HepG2 (cell line): Measurements from ENCODE around the gene SFT2D1. TPM values are rescaled to one million over a fixed set of nuclear protein-coding genes. Genes with fewer than 3 reads are reported as not detected.

ENCODE experiments used
- ATAC-seq: fragments of 200-7000 bp; cut with Tn5 transposase; 3 replicates; pipeline ENCODE4 v1.9.1; 2020; ENCODE audit warnings: mild to moderate bottlenecking, moderate library complexity
- BruUV-seq: library from RNA; stranded (reverse); fragments of 400-500 nt; replicated peaks from 2 replicates; lab custom pipeline; 2021; lab: Mats Ljungman, UMichigan
- CTCF ChIA-PET: fragments of 300-600 bp; formaldehyde crosslinking; extraction: SDS; loops from one replicate; lab custom pipeline; 2021; ENCODE audit warnings: low total read pairs, inconsistent platforms, low intra/inter-chr PET ratio; lab: Yijun Ruan, JAX
- POLR2A ChIA-PET: fragments of 350-600 bp; sonication (Branson Sonifier 250); formaldehyde crosslinking; loops from one replicate; lab custom pipeline; 2020; ENCODE audit warnings: antibody characterized with exemption, inconsistent platforms; lab: Yijun Ruan, JAX
- DNase-seq: peaks from one replicate; pipeline ENCODE4 v3.0.0-alpha.2; 2015; ENCODE audit warnings: low spot score
- FAIRE-seq: peaks from 3 replicates; lab custom pipeline; 2011; peaks lifted over from hg19 to GRCh38; lab: Jason Lieb, UNC
- H2AFZ ChIP-seq: one replicate; pipeline ENCODE4 v1.6.1; 2011; ENCODE audit warnings: low read length, inconsistent platforms
- H3K27ac ChIP-seq: fragments of 300-600 bp; 3 replicates; pipeline ENCODE4 v1.8.0; 2011; ENCODE audit warnings: mixed run types, mild to moderate bottlenecking, mixed read lengths, low read length, inconsistent platforms; ENCODE audit not compliant: insufficient read depth; ENCODE audit errors: extremely low read length
- H3K27me3 ChIP-seq, 2 experiments: fragments of 200-600 bp in 1 of 2; 2 replicates in 1 of 2; 3 replicates in 1 of 2; pipeline versions ENCODE4 v1.6.0 to v1.8.0; 2011; ENCODE audit warnings: low read length in 2 of 2, mild to moderate bottlenecking in 2 of 2, moderate library complexity in 2 of 2, inconsistent platforms in 1 of 2; ENCODE audit not compliant: insufficient read depth in 2 of 2, control insufficient read depth in 1 of 2
- H3K36me3 ChIP-seq, 2 experiments: fragments of 200-600 bp in 1 of 2; replicated peaks in 1 of 2; 2 replicates in 1 of 2; 3 replicates in 1 of 2; pipeline versions ENCODE4 v1.5.1 to v1.8.0; 2011; ENCODE audit warnings: low read length in 2 of 2, inconsistent platforms in 1 of 2; ENCODE audit not compliant: insufficient read depth in 2 of 2, control insufficient read depth in 1 of 2
- H3K4me1 ChIP-seq: 2 replicates; pipeline ENCODE4 v1.5.1; 2012; ENCODE audit warnings: low read length, inconsistent platforms; ENCODE audit not compliant: insufficient read depth
- H3K4me2 ChIP-seq: 2 replicates; pipeline ENCODE4 v1.6.0; 2011; ENCODE audit warnings: low read depth, low read length, inconsistent platforms
- H3K4me3 ChIP-seq, 3 experiments: fragments of 200-600 bp in 1 of 3; sonication (generic), shearing (Covaris generic) in 1 of 3; replicated peaks in 1 of 3; 2 replicates each; pipeline ENCODE4 v1.5.1; 2011 to 2016; ENCODE audit warnings: low read length in 3 of 3, inconsistent platforms in 2 of 3, low read depth in 2 of 3, mild to moderate bottlenecking in 2 of 3, control low read depth in 1 of 3, mixed read lengths in 1 of 3; ENCODE audit not compliant: insufficient read depth in 1 of 3
- H3K79me2 ChIP-seq: one replicate; pipeline ENCODE4 v1.6.1; 2011; ENCODE audit warnings: low read length, inconsistent platforms; ENCODE audit not compliant: insufficient read depth
- H3K9ac ChIP-seq: 2 replicates; pipeline ENCODE4 v1.6.0; 2011; ENCODE audit warnings: mild to moderate bottlenecking, low read depth, low read length, inconsistent platforms; ENCODE audit not compliant: insufficient read depth
- H3K9me3 ChIP-seq: 2 replicates; pipeline ENCODE4 v1.5.1; 2012; ENCODE audit warnings: mild to moderate bottlenecking, low read length
- H4K20me1 ChIP-seq: 2 replicates; pipeline ENCODE4 v1.6.0; 2011; ENCODE audit warnings: inconsistent platforms, mild to moderate bottlenecking, low read length, moderate library complexity; ENCODE audit not compliant: insufficient read depth
- ADNP ChIP-seq: sonication (generic); formaldehyde crosslinking; IDR thresholded peaks from 2 replicates; pipeline ENCODE4 v1.4.0; 2020; ENCODE audit warnings: missing genetic modification reagents
- AHR ChIP-seq: IDR thresholded peaks from 2 replicates; pipeline ENCODE4 v1.6.1; 2018; ENCODE audit warnings: missing genetic modification reagents, missing compliant biosample characterization
- ATF7 ChIP-seq, 2 experiments: fragments of 450-650 bp in 1 of 2; sonication (generic) in 1 of 2; formaldehyde crosslinking in 1 of 2; IDR thresholded peaks; 2 replicates each; pipeline versions ENCODE4 v1.4.0 to v1.6.1; 2016 to 2020; ENCODE audit warnings: antibody characterized with exemption in 1 of 2, mild to moderate bottlenecking in 1 of 2, missing genetic modification reagents in 1 of 2
- NRL ChIP-seq: sonication (generic); formaldehyde crosslinking; IDR thresholded peaks from 2 replicates; pipeline ENCODE4 v1.5.0; 2020; ENCODE audit warnings: missing genetic modification reagents, mild to moderate bottlenecking, moderate library complexity, borderline replicate concordance
- RARA ChIP-seq: IDR thresholded peaks from 2 replicates; pipeline ENCODE4 v1.6.1; 2016; ENCODE audit warnings: missing genetic modification reagents, missing compliant biosample characterization
- SAP130 ChIP-seq: IDR thresholded peaks from 2 replicates; pipeline ENCODE4 v1.6.1; 2016; ENCODE audit warnings: low read depth
- SCMH1 ChIP-seq: sonication (generic); formaldehyde crosslinking; IDR thresholded peaks from 2 replicates; pipeline ENCODE4 v1.9.0; 2021; ENCODE audit warnings: missing genetic modification reagents, mild to moderate bottlenecking, borderline replicate concordance
- ZBTB3 ChIP-seq: sonication (generic); formaldehyde crosslinking; IDR thresholded peaks from 2 replicates; pipeline ENCODE4 v1.4.0; 2020; ENCODE audit warnings: low read depth, mild to moderate bottlenecking, moderate library complexity, missing genetic modification reagents, borderline replicate concordance
- ZMYM3 ChIP-seq: sonication (generic); formaldehyde crosslinking; IDR thresholded peaks from 2 replicates; pipeline ENCODE4 v1.5.1; 2020; ENCODE audit warnings: mild to moderate bottlenecking, missing genetic modification reagents
- ZNF121 ChIP-seq: sonication (generic); formaldehyde crosslinking; IDR thresholded peaks from 2 replicates; pipeline ENCODE4 v1.5.0; 2020; ENCODE audit warnings: mild to moderate bottlenecking, missing genetic modification reagents
- ZNF547 ChIP-seq: sonication (generic); formaldehyde crosslinking; IDR thresholded peaks from 2 replicates; pipeline ENCODE4 v1.5.1; 2020; ENCODE audit warnings: mild to moderate bottlenecking, missing genetic modification reagents
- ZNF605 ChIP-seq: sonication (generic); formaldehyde crosslinking; IDR thresholded peaks from 2 replicates; pipeline ENCODE4 v1.8.0; 2022; ENCODE audit warnings: mild to moderate bottlenecking, missing genetic modification reagents
- ZNF713 ChIP-seq: sonication (generic); formaldehyde crosslinking; IDR thresholded peaks from 2 replicates; pipeline ENCODE4 v1.4.0; 2020; ENCODE audit warnings: mild to moderate bottlenecking, missing genetic modification reagents
- WGBS: methylation state at CpG from one replicate; pipeline ENCODE4 v1.1.6; 2017; ENCODE audit warnings: low lambda C conversion rate; 5-methylcytosine and 5-hydroxymethylcytosine counted together
- in situ Hi-C: cut with HindIII; loops from 2 replicates; pipeline ENCODE4 v1.10.0; 2017; ENCODE audit warnings: low pct_unique_long_range_greater_than_20kb; ENCODE audit not compliant: extremely low pct_ligation_motif_present
- intact Hi-C: fragments of 100-400 bp; cut with micrococcal nuclease; formaldehyde crosslinking; loops from one replicate; pipeline ENCODE4 v1.10.0; 2022; ENCODE audit not compliant: unreplicated experiment
- polyA plus RNA-seq, 8 experiments: library from polyadenylated mRNA; depleted of rRNA in 3 of 8; stranded (reverse) in 7 of 8; unstranded in 1 of 8; fragments of >200 nt; fragmentation: Illumina TruSeq in 4 of 8; extraction: Trizol in 4 of 8; gene quantifications; 2 replicates each; pipeline versions ENCODE4 v1.2.1 to v1.2.3, GENCODE V29; 2011 to 2016; ENCODE audit warnings: low read depth in 4 of 8, missing spikeins in 1 of 8, mixed read lengths in 1 of 8; ENCODE audit not compliant: insufficient read depth in 1 of 8
- total RNA-seq, 5 experiments: library from RNA; depleted of rRNA; stranded (reverse); fragments of >200 nt; fragmentation: Illumina TruSeq; extraction: Trizol; gene quantifications; 2 replicates each; pipeline ENCODE4 v1.2.3, GENCODE V29; 2016; ENCODE audit warnings: low read depth in 1 of 5
- TF ChIP-seq, protein P1 (sequence below): sonication (generic); formaldehyde crosslinking; IDR thresholded peaks from 2 replicates; pipeline ENCODE4 v1.5.0; 2020; ENCODE audit warnings: missing genetic modification reagents
- TF ChIP-seq, protein P2 (sequence below): sonication (generic); formaldehyde crosslinking; IDR thresholded peaks from 2 replicates; pipeline ENCODE4 v1.5.0; 2020; ENCODE audit warnings: missing genetic modification reagents, mild to moderate bottlenecking, borderline replicate concordance

The SFT2D1 gene
- total and polyA plus RNA-seq, 2 of the 13 experiments (the other 11 are each of a cell fraction or from before 2014, with no cell fraction given): 115 to 147 TPM

DNA sequence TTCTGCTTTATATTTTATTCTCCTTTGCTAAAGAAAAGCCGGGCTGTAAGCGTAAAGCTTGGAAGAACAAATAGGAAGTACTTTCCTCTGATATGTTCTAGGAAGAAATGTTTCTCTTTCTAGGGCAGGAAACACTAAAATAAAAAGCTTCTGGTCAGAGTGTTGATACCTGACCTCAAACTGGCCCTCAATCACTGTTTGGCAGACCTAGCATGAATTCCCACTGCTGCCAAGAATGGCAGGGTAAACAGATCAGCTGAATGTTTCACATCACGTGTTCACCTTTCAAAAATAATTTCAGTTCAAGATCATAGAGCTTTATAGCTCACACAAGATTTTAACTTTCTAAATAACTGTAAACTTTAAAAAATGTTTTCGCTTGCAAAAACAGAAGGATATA, 37.5 kb upstream of the SFT2D1 start:
- H2AFZ ChIP-seq: no peak overlapping the region
- BruUV-seq: no TSS peak
- ATAC-seq (no peak), DNase-seq (no peak), FAIRE-seq (no peak)
- H4K20me1 ChIP-seq: no peaks in the 10 kb centered on the region; the same call in 1 of the 2 replicates
- intact Hi-C loops: loop anchor here (5.0 kb wide), 1 partner anchor 102 kb away; no protein-coding TSS in a partner anchor
- in situ Hi-C loops: no loop called here
- WGBS: 91% methylated on average over 4 of the region's 4 CpGs
- no peak overlapping the region for H3K27ac ChIP-seq
- 0 out of 5 replicates have a peak, but pooled peaks cover 1 to 6% of the 10 kb centered on the region in 2 experiments for H3K36me3 ChIP-seq
- H3K27me3 ChIP-seq: no peaks in the 10 kb centered on the region; a peak in 1 of 5 replicates
- peak overlapping the region in 1 of 3 experiments; percentile 14; a peak in 1 of 6 replicates for H3K4me3 ChIP-seq
- TF ChIP-seq RARA (CRISPR knock-in tag) (peak; percentile 36; the same call in 1 of the 2 replicates), SCMH1 (CRISPR knock-in tag) (no peak), SAP130 (CRISPR knock-in tag) (0 out of 2 replicates have a peak, but pooled peaks have one; percentile 21)
- H3K9ac ChIP-seq: 0 out of 2 replicates have a peak overlapping the region, but pooled peaks have one; percentile 1
- H3K4me2 ChIP-seq: peak overlapping the region; percentile 97
- peaks cover 41% of the 10 kb centered on the region for H3K4me1 ChIP-seq
- peaks cover 68% of the 10 kb centered on the region for H3K79me2 ChIP-seq
- ChIA-PET CTCF (no interaction called here), POLR2A (interaction anchor here (3.9 to 4.8 kb wide), 2 partner anchors 18 to 20 kb away, joined by 29 to 48 read pairs; no protein-coding TSS in a partner anchor)
- no peaks in the 10 kb centered on the region for H3K9me3 ChIP-seq

DNA sequence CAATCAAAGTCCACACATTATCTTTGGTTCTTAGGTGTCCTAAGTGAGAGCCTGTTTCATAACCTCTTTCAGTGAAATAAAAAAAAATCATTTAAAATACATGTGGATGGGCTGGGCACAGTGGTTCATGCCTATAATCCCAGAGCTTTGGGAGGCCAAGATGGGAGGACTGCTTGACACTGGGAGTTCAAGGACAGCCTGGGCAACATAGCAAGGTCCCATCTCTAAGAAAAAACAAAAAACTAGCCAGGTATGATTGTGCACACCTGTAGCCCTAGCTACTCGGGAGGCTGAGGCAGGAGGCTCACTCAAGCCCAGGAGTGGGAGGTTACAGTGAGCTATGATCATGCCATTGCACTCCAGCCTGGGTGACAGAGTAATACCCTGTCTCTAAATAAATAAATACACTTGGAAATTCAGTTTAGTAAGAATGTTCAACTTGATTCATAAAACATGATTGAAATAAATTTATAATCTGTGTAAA, 36.8 kb upstream of the SFT2D1 start:
- 0 out of 5 replicates have a peak, but pooled peaks cover 1 to 6% of the 10 kb centered on the region in 2 experiments for H3K36me3 ChIP-seq
- no peak for ATAC-seq
- POLR2A ChIA-PET: interaction anchor here (0.9 to 4.8 kb wide), 4 partner anchors 9 to 21 kb away, joined by 3 to 48 read pairs (median 22); no protein-coding TSS in a partner anchor
- H2AFZ ChIP-seq: no peak overlapping the region
- no peak overlapping the region; a peak in 1 of 6 replicates for H3K4me3 ChIP-seq
- FAIRE-seq: no peak
- intact Hi-C loops: no loop called here
- H3K27ac ChIP-seq: no peak overlapping the region
- no peaks in the 10 kb centered on the region; a peak in 1 of 5 replicates for H3K27me3 ChIP-seq
- DNase-seq: no peak
- peaks cover 70% of the 10 kb centered on the region for H3K79me2 ChIP-seq
- BruUV-seq: no TSS peak
- H4K20me1 ChIP-seq: no peaks in the 10 kb centered on the region; the same call in 1 of the 2 replicates
- no peaks in the 10 kb centered on the region for H3K9me3 ChIP-seq
- CTCF ChIA-PET: no interaction called here
- H3K4me1 ChIP-seq: peaks cover 35% of the 10 kb centered on the region
- H3K4me2 ChIP-seq: peak overlapping the region; percentile 21; the same call in 1 of the 2 replicates
- in situ Hi-C loops: no loop called here
- no peak overlapping the region for H3K9ac ChIP-seq
- 95% methylated on average over 1 of the region's 1 CpG for WGBS
- TF ChIP-seq NRL (CRISPR knock-in tag) (no peak), ADNP (CRISPR knock-in tag) (0 out of 2 replicates have a peak, but pooled peaks have one; percentile 14), ZNF121 (CRISPR knock-in tag) (peak; percentile 92), ZBTB3 (CRISPR knock-in tag) (no peak), ZMYM3 (CRISPR knock-in tag) (0 out of 2 replicates have a peak, but pooled peaks have one; percentile 34), AHR (CRISPR knock-in tag) (no peak), ZNF547 (CRISPR knock-in tag) (no peak), ZNF713 (CRISPR knock-in tag) (0 out of 2 replicates have a peak, but pooled peaks have one; percentile 21), ZNF605 (CRISPR knock-in tag) (no peak), ATF7 (IDR thresholded peaks at IDR 0.05) (no peak), ATF7 (CRISPR knock-in tag; IDR thresholded peaks at IDR 0.05) (no peak)
- TF ChIP-seq, protein P1, sequence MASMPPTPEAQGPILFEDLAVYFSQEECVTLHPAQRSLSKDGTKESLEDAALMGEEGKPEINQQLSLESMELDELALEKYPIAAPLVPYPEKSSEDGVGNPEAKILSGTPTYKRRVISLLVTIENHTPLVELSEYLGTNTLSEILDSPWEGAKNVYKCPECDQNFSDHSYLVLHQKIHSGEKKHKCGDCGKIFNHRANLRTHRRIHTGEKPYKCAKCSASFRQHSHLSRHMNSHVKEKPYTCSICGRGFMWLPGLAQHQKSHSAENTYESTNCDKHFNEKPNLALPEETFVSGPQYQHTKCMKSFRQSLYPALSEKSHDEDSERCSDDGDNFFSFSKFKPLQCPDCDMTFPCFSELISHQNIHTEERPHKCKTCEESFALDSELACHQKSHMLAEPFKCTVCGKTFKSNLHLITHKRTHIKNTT (CRISPR knock-in tag): no peak
- TF ChIP-seq, protein P2, sequence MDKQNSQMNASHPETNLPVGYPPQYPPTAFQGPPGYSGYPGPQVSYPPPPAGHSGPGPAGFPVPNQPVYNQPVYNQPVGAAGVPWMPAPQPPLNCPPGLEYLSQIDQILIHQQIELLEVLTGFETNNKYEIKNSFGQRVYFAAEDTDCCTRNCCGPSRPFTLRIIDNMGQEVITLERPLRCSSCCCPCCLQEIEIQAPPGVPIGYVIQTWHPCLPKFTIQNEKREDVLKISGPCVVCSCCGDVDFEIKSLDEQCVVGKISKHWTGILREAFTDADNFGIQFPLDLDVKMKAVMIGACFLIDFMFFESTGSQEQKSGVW: no peak
